Nephron progenitor cell (in vitro differentiated cells): ENCODE data around the gene ABCA12.

Experiments used
- DNase-seq: peaks from one replicate; pipeline ENCODE4 v3.0.0; 2021
- H3K27ac Mint-ChIP-seq: 2 replicates; pipeline ENCODE4 v1.8.0; 2021; ENCODE audit warnings: mild to moderate bottlenecking, moderate library complexity, mixed read lengths
- H3K27me3 Mint-ChIP-seq: 2 replicates; pipeline ENCODE4 v1.8.0; 2021; ENCODE audit warnings: mild to moderate bottlenecking, low read depth, mixed read lengths; ENCODE audit not compliant: poor library complexity
- H3K36me3 Mint-ChIP-seq: 2 replicates; pipeline ENCODE4 v1.8.0; 2021; ENCODE audit warnings: low read depth, mixed read lengths
- H3K4me1 Mint-ChIP-seq: 2 replicates; pipeline ENCODE4 v1.8.0; 2021; ENCODE audit warnings: mixed read lengths
- H3K4me3 Mint-ChIP-seq: 2 replicates; pipeline ENCODE4 v1.8.0; 2021; ENCODE audit warnings: mild to moderate bottlenecking, moderate library complexity, mixed read lengths
- H3K9me3 Mint-ChIP-seq: 2 replicates; pipeline ENCODE4 v1.8.0; 2021; ENCODE audit warnings: mild to moderate bottlenecking, moderate library complexity, mixed read lengths
- TF ChIP-seq, protein P1 (sequence below): fragments of 200-600 bp; sonication (generic); IDR thresholded peaks from 2 replicates; pipeline ENCODE4 v1.5.0; 2021; ENCODE audit warnings: antibody characterized with exemption

ABCA12 gene

DNA sequence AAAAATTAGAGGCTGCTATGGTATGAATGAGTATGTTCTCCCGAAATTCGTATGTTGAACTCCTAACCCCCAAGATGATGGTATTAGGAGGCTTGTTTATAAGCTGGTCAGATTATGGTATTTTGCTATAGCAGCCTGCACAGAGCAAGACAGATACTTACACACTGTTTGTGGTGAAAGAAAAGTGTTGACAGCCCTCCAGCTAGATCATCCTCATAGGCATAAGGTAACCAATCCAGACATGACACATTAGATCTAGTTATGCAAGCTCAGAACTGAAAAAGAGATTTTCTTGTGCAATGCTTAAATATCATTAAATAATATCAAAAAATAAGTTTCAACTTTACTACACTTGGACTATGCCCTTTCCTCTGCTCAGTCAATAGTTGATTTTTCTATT lies 107.1 kb downstream of the ABCA12 start:
- no peaks in the 10 kb centered on the region for H3K27me3 Mint-ChIP-seq
- TF ChIP-seq, protein P1, sequence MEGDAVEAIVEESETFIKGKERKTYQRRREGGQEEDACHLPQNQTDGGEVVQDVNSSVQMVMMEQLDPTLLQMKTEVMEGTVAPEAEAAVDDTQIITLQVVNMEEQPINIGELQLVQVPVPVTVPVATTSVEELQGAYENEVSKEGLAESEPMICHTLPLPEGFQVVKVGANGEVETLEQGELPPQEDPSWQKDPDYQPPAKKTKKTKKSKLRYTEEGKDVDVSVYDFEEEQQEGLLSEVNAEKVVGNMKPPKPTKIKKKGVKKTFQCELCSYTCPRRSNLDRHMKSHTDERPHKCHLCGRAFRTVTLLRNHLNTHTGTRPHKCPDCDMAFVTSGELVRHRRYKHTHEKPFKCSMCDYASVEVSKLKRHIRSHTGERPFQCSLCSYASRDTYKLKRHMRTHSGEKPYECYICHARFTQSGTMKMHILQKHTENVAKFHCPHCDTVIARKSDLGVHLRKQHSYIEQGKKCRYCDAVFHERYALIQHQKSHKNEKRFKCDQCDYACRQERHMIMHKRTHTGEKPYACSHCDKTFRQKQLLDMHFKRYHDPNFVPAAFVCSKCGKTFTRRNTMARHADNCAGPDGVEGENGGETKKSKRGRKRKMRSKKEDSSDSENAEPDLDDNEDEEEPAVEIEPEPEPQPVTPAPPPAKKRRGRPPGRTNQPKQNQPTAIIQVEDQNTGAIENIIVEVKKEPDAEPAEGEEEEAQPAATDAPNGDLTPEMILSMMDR, result no peak
- no peak overlapping the region for H3K4me3 Mint-ChIP-seq
- no peak overlapping the region for H3K27ac Mint-ChIP-seq
- no peaks in the 10 kb centered on the region for H3K9me3 Mint-ChIP-seq
- H3K4me1 Mint-ChIP-seq, result peaks cover under 1% of the 10 kb centered on the region
- no peak for DNase-seq
- H3K36me3 Mint-ChIP-seq, result no peaks in the 10 kb centered on the region

DNA sequence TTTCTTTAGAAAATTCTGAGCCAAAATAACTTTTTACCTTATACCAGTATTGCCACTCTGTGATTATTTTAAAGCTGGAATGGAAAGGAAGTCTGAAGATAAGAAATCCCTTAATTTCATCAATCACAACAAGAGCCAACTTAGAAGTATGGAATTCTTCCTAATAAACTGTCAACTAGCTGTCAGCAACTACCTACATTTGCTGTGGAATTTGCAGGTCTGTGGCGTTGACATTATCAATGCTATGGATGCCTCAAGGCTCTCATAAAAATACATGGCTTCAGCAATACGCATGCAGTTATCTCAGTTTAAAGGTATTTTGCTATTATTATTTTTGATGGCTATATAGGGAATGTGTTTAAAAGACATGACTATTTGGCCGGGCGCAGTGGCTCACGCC lies 108.5 kb downstream of the ABCA12 start:
- no peaks in the 10 kb centered on the region for H3K36me3 Mint-ChIP-seq
- TF ChIP-seq, protein P1, result no peak

DNA sequence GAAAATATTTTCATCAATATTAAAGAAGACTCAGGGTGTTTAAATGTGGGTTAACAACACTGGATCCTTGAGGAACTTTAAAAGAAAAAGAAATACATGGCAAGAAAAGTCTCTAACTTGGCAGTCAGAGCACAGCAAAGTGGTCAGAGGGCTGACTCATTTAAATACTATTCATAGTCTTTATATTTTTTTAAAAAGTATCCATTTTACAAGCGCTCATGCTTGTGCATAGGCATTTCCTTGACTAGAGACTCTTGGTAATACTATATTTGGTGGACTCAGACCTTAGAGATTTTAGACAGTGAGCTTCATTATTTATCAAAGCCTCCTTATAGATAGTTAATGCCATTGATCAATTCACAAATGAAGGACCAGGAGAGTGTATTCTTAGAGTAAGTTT lies 110.2 kb downstream of the ABCA12 start:
- DNase-seq, result no peak
- no peaks in the 10 kb centered on the region for H3K27me3 Mint-ChIP-seq
- no peak overlapping the region for H3K4me3 Mint-ChIP-seq
- H3K36me3 Mint-ChIP-seq, result no peaks in the 10 kb centered on the region
- H3K9me3 Mint-ChIP-seq, result no peaks in the 10 kb centered on the region
- TF ChIP-seq, protein P1, result no peak
- no peaks in the 10 kb centered on the region for H3K4me1 Mint-ChIP-seq
- H3K27ac Mint-ChIP-seq, result no peak overlapping the region

More for the DNA sequence above, 108.5 kb downstream of the ABCA12 start:
- Mint-ChIP-seq H3K9me3 (no peaks in the 10 kb centered on the region), H3K27ac (no peak overlapping the region), H3K4me3 (no peak overlapping the region), H3K4me1 (no peaks in the 10 kb centered on the region), H3K27me3 (no peaks in the 10 kb centered on the region)
- DNase-seq, result no peak

DNA sequence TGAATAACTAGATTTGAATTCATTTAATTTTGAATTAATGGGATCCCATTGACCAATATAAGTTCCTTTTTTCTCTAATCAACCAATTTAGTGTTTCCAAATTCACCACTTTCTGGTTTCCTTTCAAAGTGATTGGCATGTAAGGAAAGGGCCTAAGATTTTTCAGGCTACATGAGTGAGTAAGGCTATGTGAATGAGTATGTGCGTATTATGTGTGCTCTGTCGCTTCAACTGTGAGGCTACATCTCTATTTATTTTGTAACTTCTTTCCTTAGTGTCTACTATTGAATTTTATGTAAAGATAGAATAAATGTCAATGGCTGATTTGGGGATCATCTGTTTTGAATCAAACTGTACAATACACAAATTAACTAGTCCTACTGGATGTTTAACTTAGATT lies 110.6 kb downstream of the ABCA12 start:
- TF ChIP-seq, protein P1, result no peak
- H3K27ac Mint-ChIP-seq, result no peak overlapping the region
- no peaks in the 10 kb centered on the region for H3K4me1 Mint-ChIP-seq
- no peak overlapping the region for H3K4me3 Mint-ChIP-seq
- DNase-seq, result no peak
- no peaks in the 10 kb centered on the region for H3K36me3 Mint-ChIP-seq
- no peaks in the 10 kb centered on the region for H3K27me3 Mint-ChIP-seq
- no peaks in the 10 kb centered on the region for H3K9me3 Mint-ChIP-seq

DNA sequence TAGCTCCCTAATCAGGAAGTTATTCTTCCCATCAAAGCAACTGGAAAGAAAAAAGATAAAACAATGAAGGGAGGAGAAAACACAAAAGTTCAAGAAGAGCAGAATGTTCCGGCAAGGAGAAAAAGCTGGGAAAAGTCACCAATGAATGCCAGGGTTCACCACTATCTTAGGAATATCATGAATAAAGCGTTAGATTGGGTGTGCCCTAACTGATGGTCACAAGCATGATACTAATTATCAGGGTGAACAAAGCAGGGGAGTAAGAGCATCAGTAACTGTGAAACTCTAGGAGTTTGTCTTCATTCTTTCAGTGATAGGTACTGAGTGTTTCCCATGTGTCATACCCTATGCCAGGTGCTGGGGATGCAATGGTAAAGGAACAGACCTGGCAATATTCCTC lies 115.5 kb downstream of the ABCA12 start:
- peaks cover 4% of the 10 kb centered on the region for H3K9me3 Mint-ChIP-seq
- H3K4me1 Mint-ChIP-seq, result no peaks in the 10 kb centered on the region
- no peaks in the 10 kb centered on the region for H3K27me3 Mint-ChIP-seq
- no peaks in the 10 kb centered on the region for H3K36me3 Mint-ChIP-seq
- no peak overlapping the region for H3K4me3 Mint-ChIP-seq
- DNase-seq, result no peak
- no peak overlapping the region for H3K27ac Mint-ChIP-seq
- TF ChIP-seq, protein P1, result no peak

DNA sequence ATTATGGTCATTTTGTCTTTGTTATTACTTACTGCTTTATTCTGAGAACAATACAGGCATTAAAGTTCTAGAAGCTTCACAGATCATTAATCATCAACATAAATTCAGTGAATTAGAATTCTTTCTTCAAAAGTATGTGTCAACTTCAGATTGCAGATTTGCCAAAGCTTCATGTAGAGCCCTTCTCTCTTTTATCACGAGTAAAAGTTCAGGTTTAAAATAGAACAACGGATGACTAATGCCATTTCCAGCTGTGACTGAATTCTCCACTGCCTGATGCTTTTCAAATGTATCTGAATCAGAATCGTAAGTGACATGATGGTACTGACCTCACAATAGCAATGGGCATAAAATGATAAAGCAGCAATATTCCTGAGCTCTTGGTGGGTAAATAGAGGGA lies 116.0 kb downstream of the ABCA12 start:
- Mint-ChIP-seq H3K27ac (no peak overlapping the region), H3K36me3 (no peaks in the 10 kb centered on the region), H3K9me3 (peaks cover 4% of the 10 kb centered on the region), H3K27me3 (no peaks in the 10 kb centered on the region), H3K4me3 (no peak overlapping the region), H3K4me1 (no peaks in the 10 kb centered on the region)
- TF ChIP-seq, protein P1, result no peak
- DNase-seq, result no peak
